ENCODE results near the gene THYN1. TPM values are rescaled to one million over a fixed set of nuclear protein-coding genes. Genes with fewer than 3 reads are reported as not detected.

Gene THYN1
- polyA plus RNA-seq, 3 donors: 36.4 to 65.7 (median 57.6) TPM

DNA sequence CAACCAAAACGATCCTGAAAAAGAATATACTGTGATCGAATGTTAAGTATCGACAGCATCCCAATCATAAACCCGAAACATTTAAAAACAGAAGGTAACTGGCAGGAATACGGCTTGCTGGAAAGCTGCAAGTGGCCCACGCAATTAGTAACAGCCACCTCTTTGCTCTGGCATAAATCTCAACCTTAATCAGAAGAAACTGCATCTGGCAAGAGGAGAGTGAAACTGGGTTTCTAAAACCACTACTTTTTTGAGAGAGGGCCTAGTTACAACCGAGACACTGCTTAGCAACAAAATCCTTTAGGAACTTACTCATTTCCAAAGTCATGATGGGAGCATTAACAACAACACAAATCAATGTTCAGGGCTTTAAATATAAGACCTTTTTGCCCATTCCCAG, 37.3 kb downstream of the THYN1 start:
- peaks cover 58% of the 10 kb centered on the region for H3K79me2 ChIP-seq (ENCODE audit: insufficient read depth, low read length)

DNA sequence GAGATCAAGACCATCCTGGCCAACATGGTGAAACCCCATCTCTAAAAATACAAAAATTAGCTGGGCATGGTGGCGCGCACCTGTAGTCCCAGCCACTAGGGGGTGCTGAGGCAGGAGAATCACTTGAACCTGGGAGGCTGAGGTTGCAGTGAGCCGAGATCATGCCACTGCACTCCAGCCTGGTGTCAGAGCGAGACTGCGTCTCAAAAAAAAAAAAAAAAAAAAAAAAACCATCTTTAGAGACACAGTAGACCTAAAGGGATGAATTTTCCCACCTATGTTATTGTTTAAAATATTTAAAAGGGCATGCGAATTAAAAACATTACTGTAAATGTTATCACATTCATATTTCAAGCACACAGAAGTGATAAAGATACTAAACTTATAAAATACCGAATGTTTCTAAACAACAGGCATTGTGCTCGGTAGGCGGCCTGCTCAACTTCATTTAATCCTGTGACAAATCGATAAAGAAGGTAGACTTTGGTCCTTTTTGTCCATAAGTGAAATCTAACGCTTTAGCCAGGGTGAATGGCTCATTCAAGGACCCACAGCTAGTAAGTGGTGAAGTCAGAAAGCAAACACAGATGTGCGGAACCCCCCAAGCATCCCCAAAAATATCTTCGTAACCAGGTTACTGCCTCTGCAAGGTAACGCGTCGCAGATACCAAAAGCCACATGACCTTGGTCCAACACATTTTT, 45.5 kb downstream of the THYN1 start:
- H3K36me3 ChIP-seq (replicated peaks in 1 of 2; ENCODE audit: control insufficient read depth in 1 of 2, insufficient read depth in 2 of 2, low read length in 2 of 2): peaks cover 57 to 86% of the 10 kb centered on the region in 2 donors
- Mint-ChIP-seq H3K27me3 (ENCODE audit: low read depth in 3 of 3) (no peaks in the 10 kb centered on the region), H3K9me3 (peaks cover 0 to 1% (median 0%) of the 10 kb centered on the region in 7 donors), H3K4me3 (no peak overlapping the region), H3K27ac (no peak overlapping the region), H3K36me3 (peaks cover 64 to 88% of the 10 kb centered on the region in 2 donors), H3K4me1 (no peaks in the 10 kb centered on the region)
- no peaks in the 10 kb centered on the region for H4K20me1 ChIP-seq (ENCODE audit: insufficient read depth, low read length)
- DNase-seq: peak; percentile 12 to 26 (median 16)
- H2AFZ ChIP-seq (ENCODE audit: insufficient read depth, low read depth, low read length, poor library complexity, severe bottlenecking): no peak overlapping the region
- TF ChIP-seq, protein P1, sequence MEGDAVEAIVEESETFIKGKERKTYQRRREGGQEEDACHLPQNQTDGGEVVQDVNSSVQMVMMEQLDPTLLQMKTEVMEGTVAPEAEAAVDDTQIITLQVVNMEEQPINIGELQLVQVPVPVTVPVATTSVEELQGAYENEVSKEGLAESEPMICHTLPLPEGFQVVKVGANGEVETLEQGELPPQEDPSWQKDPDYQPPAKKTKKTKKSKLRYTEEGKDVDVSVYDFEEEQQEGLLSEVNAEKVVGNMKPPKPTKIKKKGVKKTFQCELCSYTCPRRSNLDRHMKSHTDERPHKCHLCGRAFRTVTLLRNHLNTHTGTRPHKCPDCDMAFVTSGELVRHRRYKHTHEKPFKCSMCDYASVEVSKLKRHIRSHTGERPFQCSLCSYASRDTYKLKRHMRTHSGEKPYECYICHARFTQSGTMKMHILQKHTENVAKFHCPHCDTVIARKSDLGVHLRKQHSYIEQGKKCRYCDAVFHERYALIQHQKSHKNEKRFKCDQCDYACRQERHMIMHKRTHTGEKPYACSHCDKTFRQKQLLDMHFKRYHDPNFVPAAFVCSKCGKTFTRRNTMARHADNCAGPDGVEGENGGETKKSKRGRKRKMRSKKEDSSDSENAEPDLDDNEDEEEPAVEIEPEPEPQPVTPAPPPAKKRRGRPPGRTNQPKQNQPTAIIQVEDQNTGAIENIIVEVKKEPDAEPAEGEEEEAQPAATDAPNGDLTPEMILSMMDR (IDR thresholded peaks at IDR 0.05): peak; percentile 89
- no peak overlapping the region for H3K4me2 ChIP-seq (replicated peaks; ENCODE audit: extremely low read depth, low read length, poor library complexity, severe bottlenecking)
- peaks cover 8% of the 10 kb centered on the region for H3K79me2 ChIP-seq (ENCODE audit: insufficient read depth, low read length)
- H3K4me3 ChIP-seq (replicated peaks in 1 of 3; ENCODE audit: low read depth in 2 of 3, low read length in 3 of 3): no peak overlapping the region
- H3K9ac ChIP-seq (ENCODE audit: insufficient read depth, low read length, poor library complexity, severe bottlenecking): no peak overlapping the region
- no peaks in the 10 kb centered on the region for H3K9me3 ChIP-seq (replicated peaks in 1 of 2; ENCODE audit: control insufficient read depth in 1 of 2, insufficient read depth in 1 of 2, low read length in 2 of 2)
- no peaks in the 10 kb centered on the region for H3K4me1 ChIP-seq (ENCODE audit: control insufficient read depth in 1 of 2, insufficient read depth in 2 of 2, low read length in 2 of 2)
- no peak overlapping the region for H3K27ac ChIP-seq (ENCODE audit: low read depth in 1 of 2, low read length in 2 of 2)
- H3K27me3 ChIP-seq (ENCODE audit: control insufficient read depth in 2 of 2, insufficient read depth in 2 of 2, low read length in 2 of 2): no peaks in the 10 kb centered on the region
- intact Hi-C loops (cut with micrococcal nuclease): no loop called here
- WGBS (ENCODE audit: insufficient coverage): 100% methylated on average over 1 of the region's 16 CpGs

More for the DNA sequence above, 37.3 kb downstream of the THYN1 start:
- no peak for DNase-seq
- no peaks in the 10 kb centered on the region for H3K9me3 Mint-ChIP-seq
- no peaks in the 10 kb centered on the region for H3K27me3 ChIP-seq (ENCODE audit: control insufficient read depth in 2 of 2, insufficient read depth in 2 of 2, low read length in 2 of 2)
- no peak overlapping the region for H3K27ac Mint-ChIP-seq
- no peak overlapping the region for H3K4me2 ChIP-seq (replicated peaks; ENCODE audit: extremely low read depth, low read length, poor library complexity, severe bottlenecking)
- no peak overlapping the region for H2AFZ ChIP-seq (ENCODE audit: insufficient read depth, low read depth, low read length, poor library complexity, severe bottlenecking)
- 100% methylated on average over 1 of the region's 7 CpGs for WGBS (ENCODE audit: insufficient coverage)
- no peak overlapping the region for H3K4me3 ChIP-seq (replicated peaks in 1 of 3; ENCODE audit: low read depth in 2 of 3, low read length in 3 of 3)
- no peaks in the 10 kb centered on the region for H3K4me1 Mint-ChIP-seq
- no peak overlapping the region for H3K9ac ChIP-seq (ENCODE audit: insufficient read depth, low read length, poor library complexity, severe bottlenecking)
- intact Hi-C loops (cut with micrococcal nuclease): loop anchor here in 1 of 2 donors (5.0 kb wide), 1 partner anchor 36 kb away; the partner anchor contains the start of genes ACAD8 and THYN1
- H3K9me3 ChIP-seq (replicated peaks in 1 of 2; ENCODE audit: control insufficient read depth in 1 of 2, insufficient read depth in 1 of 2, low read length in 2 of 2): no peaks in the 10 kb centered on the region
- H3K36me3 ChIP-seq (replicated peaks in 1 of 2; ENCODE audit: control insufficient read depth in 1 of 2, insufficient read depth in 2 of 2, low read length in 2 of 2): peaks cover 15 to 74% of the 10 kb centered on the region in 2 donors
- H3K27me3 Mint-ChIP-seq (ENCODE audit: low read depth in 3 of 3): no peaks in the 10 kb centered on the region
- TF ChIP-seq, protein P1 (IDR thresholded peaks at IDR 0.05): no peak
- peaks cover 62 to 76% of the 10 kb centered on the region in 2 donors for H3K36me3 Mint-ChIP-seq
- H3K4me3 Mint-ChIP-seq: no peak overlapping the region
- no peaks in the 10 kb centered on the region for H3K4me1 ChIP-seq (ENCODE audit: control insufficient read depth in 1 of 2, insufficient read depth in 2 of 2, low read length in 2 of 2)
- no peak overlapping the region for H3K27ac ChIP-seq (ENCODE audit: low read depth in 1 of 2, low read length in 2 of 2)
- H4K20me1 ChIP-seq (ENCODE audit: insufficient read depth, low read length): no peaks in the 10 kb centered on the region
